ENCODE results near the gene PSMC3IP.

Gene PSMC3IP

DNA sequence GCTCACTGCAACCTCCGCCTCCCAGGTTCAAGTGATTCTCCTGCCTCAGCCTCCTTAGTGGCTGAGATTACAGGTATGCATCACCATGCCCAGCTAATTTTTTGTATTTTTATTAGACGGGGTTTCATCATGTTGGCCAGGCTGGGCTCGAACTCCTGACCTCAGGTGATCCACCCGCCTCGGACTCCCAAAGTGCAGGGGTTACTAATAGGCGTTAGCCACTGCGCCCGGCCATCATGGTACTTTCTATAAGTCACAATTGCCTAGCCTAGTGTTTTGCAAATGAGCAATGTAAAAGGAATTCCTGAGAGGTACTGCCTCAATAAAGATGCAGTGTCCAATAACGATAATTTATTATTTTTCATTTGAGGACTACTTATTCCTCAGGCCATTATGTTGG lies 13.9 kb upstream of the PSMC3IP start:
- TF ChIP-seq, protein P1, sequence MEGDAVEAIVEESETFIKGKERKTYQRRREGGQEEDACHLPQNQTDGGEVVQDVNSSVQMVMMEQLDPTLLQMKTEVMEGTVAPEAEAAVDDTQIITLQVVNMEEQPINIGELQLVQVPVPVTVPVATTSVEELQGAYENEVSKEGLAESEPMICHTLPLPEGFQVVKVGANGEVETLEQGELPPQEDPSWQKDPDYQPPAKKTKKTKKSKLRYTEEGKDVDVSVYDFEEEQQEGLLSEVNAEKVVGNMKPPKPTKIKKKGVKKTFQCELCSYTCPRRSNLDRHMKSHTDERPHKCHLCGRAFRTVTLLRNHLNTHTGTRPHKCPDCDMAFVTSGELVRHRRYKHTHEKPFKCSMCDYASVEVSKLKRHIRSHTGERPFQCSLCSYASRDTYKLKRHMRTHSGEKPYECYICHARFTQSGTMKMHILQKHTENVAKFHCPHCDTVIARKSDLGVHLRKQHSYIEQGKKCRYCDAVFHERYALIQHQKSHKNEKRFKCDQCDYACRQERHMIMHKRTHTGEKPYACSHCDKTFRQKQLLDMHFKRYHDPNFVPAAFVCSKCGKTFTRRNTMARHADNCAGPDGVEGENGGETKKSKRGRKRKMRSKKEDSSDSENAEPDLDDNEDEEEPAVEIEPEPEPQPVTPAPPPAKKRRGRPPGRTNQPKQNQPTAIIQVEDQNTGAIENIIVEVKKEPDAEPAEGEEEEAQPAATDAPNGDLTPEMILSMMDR (IDR thresholded peaks at IDR 0.05; ENCODE audit: low read depth, low read length) = no peak
- Histone ChIP-seq H3K4me3 (ENCODE audit: low read depth, low read length) (no peak overlapping the region), H3K36me3 (peaks cover 59% of the 10 kb centered on the region), H3K9me3 (ENCODE audit: severe bottlenecking) (no peaks in the 10 kb centered on the region), H3K27ac (no peak overlapping the region), H3K27me3 (ENCODE audit: insufficient read depth, low read depth, severe bottlenecking) (no peaks in the 10 kb centered on the region)
- DNase-seq = no peak

DNA sequence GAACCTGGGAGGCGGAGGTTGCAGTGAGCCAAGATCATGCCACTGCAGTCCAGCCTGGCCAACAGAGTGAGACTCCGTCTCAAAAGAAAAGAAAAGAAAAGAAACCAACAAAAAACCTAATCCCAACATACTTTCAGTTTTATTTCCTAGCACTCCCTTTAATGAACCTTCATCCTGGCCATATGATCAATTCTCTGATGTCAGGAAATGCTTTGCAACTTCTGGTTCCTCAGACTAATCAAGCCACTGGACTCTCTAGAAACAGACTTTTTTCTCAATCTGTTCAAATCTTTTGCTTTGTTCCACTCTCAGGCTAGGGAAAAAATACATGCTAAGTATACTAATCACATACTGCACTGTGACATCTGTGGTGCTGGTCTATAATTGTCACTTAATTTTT lies 13.4 kb upstream of the PSMC3IP start:
- no peak overlapping the region for H3K27ac ChIP-seq
- no peaks in the 10 kb centered on the region for H3K27me3 ChIP-seq (ENCODE audit: insufficient read depth, low read depth, severe bottlenecking)
- TF ChIP-seq, protein P1 (IDR thresholded peaks at IDR 0.05; ENCODE audit: low read depth, low read length) = no peak
- peaks cover 63% of the 10 kb centered on the region for H3K36me3 ChIP-seq
- no peak overlapping the region for H3K4me3 ChIP-seq (ENCODE audit: low read depth, low read length)
- DNase-seq = no peak
- H3K9me3 ChIP-seq (ENCODE audit: severe bottlenecking) = no peaks in the 10 kb centered on the region

DNA sequence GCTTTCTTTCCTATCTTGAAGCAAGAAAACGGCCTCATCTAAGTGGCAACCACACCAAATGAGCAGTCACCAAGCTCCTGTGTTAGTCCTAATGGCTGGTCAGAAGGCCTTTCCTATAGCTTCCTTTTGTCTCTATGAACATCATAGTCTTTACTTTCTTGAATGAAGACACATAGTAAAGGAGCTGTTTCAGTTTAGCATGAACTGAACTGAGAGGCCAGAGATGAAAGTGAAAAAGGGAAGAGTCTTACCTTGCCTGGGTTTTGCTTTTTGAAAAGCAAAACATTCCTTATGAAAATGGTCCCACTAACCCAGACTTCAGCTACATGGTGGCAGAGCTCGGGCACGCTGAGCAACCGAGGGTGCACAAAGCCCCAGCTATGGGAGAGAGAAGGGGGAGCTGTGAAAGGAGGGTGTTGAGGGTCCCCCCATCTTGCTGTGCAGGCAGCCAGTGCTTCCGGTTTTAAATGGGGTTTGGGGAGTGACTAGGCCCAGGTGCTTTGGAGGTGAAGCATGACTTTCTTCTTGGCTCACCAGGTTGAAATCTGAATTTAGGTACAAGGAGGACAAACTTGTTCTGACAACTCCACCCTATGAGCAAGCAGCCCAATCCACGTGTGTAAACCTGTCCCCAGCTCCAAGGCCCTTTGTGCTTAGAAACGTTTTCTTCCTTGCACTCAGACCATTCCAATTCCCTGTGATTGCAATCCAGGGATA lies 9.1 kb upstream of the PSMC3IP start:
- Histone ChIP-seq H3K4me3 (ENCODE audit: low read depth, low read length) (no peak overlapping the region), H3K27ac (no peak overlapping the region), H3K27me3 (ENCODE audit: insufficient read depth, low read depth, severe bottlenecking) (no peaks in the 10 kb centered on the region), H3K36me3 (peaks cover 94% of the 10 kb centered on the region), H3K9me3 (ENCODE audit: severe bottlenecking) (no peaks in the 10 kb centered on the region)
- no peak for DNase-seq
- TF ChIP-seq, protein P1 (IDR thresholded peaks at IDR 0.05; ENCODE audit: low read depth, low read length) = no peak

DNA sequence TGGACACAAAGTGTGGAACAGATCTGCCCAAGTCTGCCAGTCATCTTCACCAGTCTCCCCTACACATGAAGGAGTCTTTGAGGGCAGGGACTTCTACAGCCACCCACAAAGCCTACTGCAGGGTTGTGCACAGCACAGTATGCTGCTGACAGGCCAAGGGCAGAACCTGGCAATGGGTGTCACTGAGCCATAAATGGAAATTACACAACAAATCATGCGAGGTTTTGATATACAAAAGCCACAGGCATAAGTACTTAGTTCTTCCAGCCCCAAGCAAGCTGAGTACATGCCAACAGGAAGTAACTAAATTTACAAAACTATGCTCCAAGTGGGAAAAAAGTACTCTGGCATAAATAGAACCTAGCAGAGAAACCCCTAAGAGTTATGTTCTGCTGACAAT lies 7.8 kb upstream of the PSMC3IP start:
- H3K4me3 ChIP-seq (ENCODE audit: low read depth, low read length) = no peak overlapping the region
- H3K9me3 ChIP-seq (ENCODE audit: severe bottlenecking) = no peaks in the 10 kb centered on the region
- DNase-seq = no peak
- H3K36me3 ChIP-seq = peaks cover 88% of the 10 kb centered on the region
- no peak overlapping the region for H3K27ac ChIP-seq
- TF ChIP-seq, protein P1 (IDR thresholded peaks at IDR 0.05; ENCODE audit: low read depth, low read length) = no peak
- no peaks in the 10 kb centered on the region for H3K27me3 ChIP-seq (ENCODE audit: insufficient read depth, low read depth, severe bottlenecking)

DNA sequence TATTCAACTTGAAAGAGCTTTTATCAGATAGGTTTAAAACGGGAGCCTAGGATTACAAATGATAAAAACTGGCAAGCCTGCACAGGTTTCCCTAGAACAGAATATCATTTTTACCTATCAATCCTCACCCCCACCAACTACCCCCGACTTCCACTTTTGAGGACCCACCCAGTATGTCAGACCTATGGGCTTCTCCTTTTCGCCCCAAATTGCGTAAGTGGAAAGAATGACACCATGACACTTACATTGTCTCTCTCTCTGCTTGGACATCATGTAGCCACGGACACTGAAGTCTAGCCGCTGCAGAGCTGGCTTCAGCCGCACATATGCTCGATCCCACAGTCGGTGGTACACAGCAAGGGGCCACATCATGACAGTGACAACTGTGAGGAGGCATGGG lies 7.4 kb upstream of the PSMC3IP start:
- TF ChIP-seq, protein P1 (IDR thresholded peaks at IDR 0.05; ENCODE audit: low read depth, low read length) = no peak
- no peak for DNase-seq

DNA sequence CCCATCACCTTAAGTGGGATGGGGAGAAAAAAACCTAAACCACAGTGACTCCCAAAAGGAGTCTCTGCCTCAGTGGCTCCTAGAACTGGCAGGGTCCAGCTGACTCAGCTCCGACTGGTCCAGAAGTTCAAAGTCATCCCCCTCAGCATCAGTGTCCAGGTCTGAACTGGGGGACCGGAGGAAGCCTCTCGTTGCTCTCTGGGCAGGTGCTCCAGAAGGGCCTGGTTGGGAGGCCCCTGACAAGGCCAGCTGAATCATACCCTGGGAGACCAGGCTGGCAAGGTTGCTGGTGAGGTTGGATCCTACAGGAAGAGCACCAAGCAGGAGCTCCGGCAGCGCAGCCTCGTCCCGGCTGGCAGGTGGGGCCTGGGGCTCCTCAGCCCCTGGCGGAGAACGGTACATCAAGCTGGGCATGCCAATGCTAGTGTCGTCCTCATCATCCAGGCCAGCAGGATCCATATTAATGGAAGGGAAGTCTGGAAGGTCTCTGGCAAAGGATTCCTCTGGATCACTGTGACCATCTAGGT lies 4.3 kb upstream of the PSMC3IP start:
- TF ChIP-seq, protein P1 (IDR thresholded peaks at IDR 0.05; ENCODE audit: low read depth, low read length) = no peak
- no peaks in the 10 kb centered on the region for H3K9me3 ChIP-seq (ENCODE audit: severe bottlenecking)
- no peak overlapping the region for H3K27ac ChIP-seq
- H3K36me3 ChIP-seq = peaks cover 72% of the 10 kb centered on the region
- no peak overlapping the region for H3K4me3 ChIP-seq (ENCODE audit: low read depth, low read length)
- no peak for DNase-seq
- H3K27me3 ChIP-seq (ENCODE audit: insufficient read depth, low read depth, severe bottlenecking) = no peaks in the 10 kb centered on the region

More for the DNA sequence above, 7.4 kb upstream of the PSMC3IP start:
- Histone ChIP-seq H3K27me3 (ENCODE audit: insufficient read depth, low read depth, severe bottlenecking) (no peaks in the 10 kb centered on the region), H3K4me3 (ENCODE audit: low read depth, low read length) (no peak overlapping the region), H3K9me3 (ENCODE audit: severe bottlenecking) (no peaks in the 10 kb centered on the region), H3K36me3 (peaks cover 84% of the 10 kb centered on the region), H3K27ac (no peak overlapping the region)
